Measurements from ENCODE around the gene LAMA4. TPM values are rescaled to one million over a fixed set of nuclear protein-coding genes. Genes with fewer than 3 reads are reported as not detected.

LAMA4 gene
- total RNA-seq, 1 experiment from 2014 or later: not detected

DNA sequence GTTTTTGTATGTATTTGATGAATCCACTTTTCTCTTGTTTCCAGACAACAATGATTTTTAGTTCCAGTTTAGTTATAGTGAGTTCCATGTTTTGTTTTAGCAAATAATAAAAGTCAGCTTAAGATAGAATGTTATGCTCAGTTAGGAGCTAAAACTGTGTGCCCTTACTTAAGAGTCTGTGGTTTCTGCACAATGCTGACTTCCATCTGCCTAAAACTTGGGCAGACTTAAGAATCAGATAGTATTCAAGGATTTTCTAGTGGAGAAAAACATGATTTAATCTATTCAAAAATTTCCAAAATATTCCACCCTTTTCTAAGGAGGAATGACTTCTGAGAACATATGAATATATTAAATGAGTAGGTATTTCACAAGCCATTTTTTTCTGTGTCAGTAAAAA, 32.8 kb downstream of the LAMA4 start:
- intact Hi-C loops (cut with micrococcal nuclease; ENCODE audit: unreplicated experiment): no loop called here
- no peaks in the 10 kb centered on the region for H3K36me3 Mint-ChIP-seq (ENCODE audit: insufficient read depth, unreplicated experiment)
- Histone ChIP-seq H3K9me3 (no peaks in the 10 kb centered on the region), H3K27me3 (replicated peaks; ENCODE audit: control insufficient read depth, insufficient read depth, low read length) (no peaks in the 10 kb centered on the region), H3K36me3 (ENCODE audit: control insufficient read depth, insufficient read depth, low read length) (no peaks in the 10 kb centered on the region), H3K4me3 (ENCODE audit: low read depth, low read length) (no peak overlapping the region), H3K4me1 (peaks cover 5% of the 10 kb centered on the region; the same call in 1 of the 2 replicates)
- H3K4me1 Mint-ChIP-seq (ENCODE audit: low read depth, unreplicated experiment): peaks cover 7% of the 10 kb centered on the region
- no peak overlapping the region for H3K4me3 Mint-ChIP-seq (ENCODE audit: unreplicated experiment)
- TF ChIP-seq, protein P1, sequence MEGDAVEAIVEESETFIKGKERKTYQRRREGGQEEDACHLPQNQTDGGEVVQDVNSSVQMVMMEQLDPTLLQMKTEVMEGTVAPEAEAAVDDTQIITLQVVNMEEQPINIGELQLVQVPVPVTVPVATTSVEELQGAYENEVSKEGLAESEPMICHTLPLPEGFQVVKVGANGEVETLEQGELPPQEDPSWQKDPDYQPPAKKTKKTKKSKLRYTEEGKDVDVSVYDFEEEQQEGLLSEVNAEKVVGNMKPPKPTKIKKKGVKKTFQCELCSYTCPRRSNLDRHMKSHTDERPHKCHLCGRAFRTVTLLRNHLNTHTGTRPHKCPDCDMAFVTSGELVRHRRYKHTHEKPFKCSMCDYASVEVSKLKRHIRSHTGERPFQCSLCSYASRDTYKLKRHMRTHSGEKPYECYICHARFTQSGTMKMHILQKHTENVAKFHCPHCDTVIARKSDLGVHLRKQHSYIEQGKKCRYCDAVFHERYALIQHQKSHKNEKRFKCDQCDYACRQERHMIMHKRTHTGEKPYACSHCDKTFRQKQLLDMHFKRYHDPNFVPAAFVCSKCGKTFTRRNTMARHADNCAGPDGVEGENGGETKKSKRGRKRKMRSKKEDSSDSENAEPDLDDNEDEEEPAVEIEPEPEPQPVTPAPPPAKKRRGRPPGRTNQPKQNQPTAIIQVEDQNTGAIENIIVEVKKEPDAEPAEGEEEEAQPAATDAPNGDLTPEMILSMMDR (IDR thresholded peaks at IDR 0.05; ENCODE audit: insufficient read depth in 1 of 2, low read depth in 1 of 2, low read length in 1 of 2, severe bottlenecking in 1 of 2, unreplicated experiment in 1 of 2): no peak
- BruUV-seq (replicated peaks): no TSS peak
- H3K27ac Mint-ChIP-seq (ENCODE audit: unreplicated experiment): no peak overlapping the region
- peaks cover 8% of the 10 kb centered on the region for H3K27me3 Mint-ChIP-seq (ENCODE audit: insufficient read depth, unreplicated experiment)
- POLR2A ChIA-PET: no interaction called here
- DNase-seq: no peak
- H3K9me3 Mint-ChIP-seq (ENCODE audit: unreplicated experiment): no peaks in the 10 kb centered on the region
- CTCF ChIA-PET: no interaction called here

DNA sequence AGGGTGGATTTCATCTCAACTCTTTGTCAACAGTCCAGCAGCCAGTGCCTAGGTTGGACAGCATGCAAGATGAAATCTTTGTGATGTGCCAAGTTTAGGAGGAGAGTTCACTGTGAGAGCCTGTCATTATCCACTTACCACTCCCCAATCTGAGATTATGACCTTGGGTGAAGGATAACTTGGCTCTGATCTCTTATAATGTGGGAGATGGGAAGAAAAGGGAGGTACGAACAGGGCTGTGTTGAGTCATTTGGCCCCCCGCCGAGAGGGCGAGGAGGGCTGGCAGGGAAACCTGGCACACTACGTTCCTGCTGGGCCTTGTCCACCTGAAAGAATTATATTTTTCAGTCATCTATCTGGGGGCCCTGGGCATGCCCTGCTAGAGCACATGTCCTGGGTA, 35.8 kb downstream of the LAMA4 start:
- H3K9me3 Mint-ChIP-seq (ENCODE audit: unreplicated experiment): no peaks in the 10 kb centered on the region
- BruUV-seq (replicated peaks): no TSS peak
- H3K27ac Mint-ChIP-seq (ENCODE audit: unreplicated experiment): no peak overlapping the region
- TF ChIP-seq, protein P1 (IDR thresholded peaks at IDR 0.05; ENCODE audit: insufficient read depth in 1 of 2, low read depth in 1 of 2, low read length in 1 of 2, severe bottlenecking in 1 of 2, unreplicated experiment in 1 of 2): no peak
- no peak overlapping the region for H3K4me3 ChIP-seq (ENCODE audit: low read depth, low read length)
- POLR2A ChIA-PET: no interaction called here
- H3K4me1 Mint-ChIP-seq (ENCODE audit: low read depth, unreplicated experiment): peaks cover 7% of the 10 kb centered on the region
- H3K36me3 Mint-ChIP-seq (ENCODE audit: insufficient read depth, unreplicated experiment): no peaks in the 10 kb centered on the region
- intact Hi-C loops (cut with micrococcal nuclease; ENCODE audit: unreplicated experiment): no loop called here
- no peak overlapping the region for H3K4me3 Mint-ChIP-seq (ENCODE audit: unreplicated experiment)
- no peak for DNase-seq
- no peaks in the 10 kb centered on the region for H3K27me3 Mint-ChIP-seq (ENCODE audit: insufficient read depth, unreplicated experiment)
- no peaks in the 10 kb centered on the region for H3K9me3 ChIP-seq
- CTCF ChIA-PET: no interaction called here
- no peaks in the 10 kb centered on the region for H3K27me3 ChIP-seq (replicated peaks; ENCODE audit: control insufficient read depth, insufficient read depth, low read length)
- no peaks in the 10 kb centered on the region for H3K36me3 ChIP-seq (ENCODE audit: control insufficient read depth, insufficient read depth, low read length)
- H3K4me1 ChIP-seq: peaks cover 9% of the 10 kb centered on the region

DNA sequence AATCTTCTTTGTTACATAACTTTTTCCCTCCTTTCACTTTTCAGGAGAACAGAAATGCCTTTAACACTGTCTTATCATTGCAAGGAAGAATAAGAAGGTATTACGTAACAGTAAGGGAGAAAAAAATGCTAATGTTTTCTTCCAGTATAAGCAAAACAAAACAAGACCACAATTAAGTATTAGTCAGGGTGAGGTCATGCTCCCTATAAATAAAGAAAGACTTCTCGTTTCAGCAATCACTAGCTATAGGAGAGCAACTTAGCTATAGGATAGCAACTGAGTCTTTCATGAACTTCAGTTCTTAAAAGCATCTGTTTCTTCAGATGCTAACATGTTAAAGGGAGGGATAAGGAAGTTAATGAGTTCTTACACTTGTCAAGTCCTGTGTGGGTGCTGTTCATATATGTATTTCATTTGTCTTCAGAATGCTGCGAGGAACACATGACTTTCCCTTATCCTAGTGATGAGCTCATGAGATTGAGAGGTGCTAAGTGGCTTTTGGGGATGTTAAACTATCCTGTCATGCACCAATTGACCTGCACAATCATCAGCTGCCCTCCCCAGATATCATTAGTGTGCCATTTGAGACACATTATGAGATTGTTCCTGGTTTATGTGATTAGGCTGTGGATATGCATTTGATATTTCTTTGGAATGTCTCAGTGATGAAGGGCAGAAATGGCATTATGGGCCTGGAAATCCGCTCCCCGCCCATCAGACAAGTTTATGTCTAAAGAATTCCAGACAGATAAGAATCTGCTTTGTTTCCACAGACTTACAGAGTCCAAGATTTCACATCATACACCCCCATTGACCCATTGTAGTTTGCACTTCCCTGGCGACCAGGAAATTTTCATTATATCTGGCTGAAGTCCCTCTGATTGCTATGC, 37.5 kb downstream of the LAMA4 start:
- Histone ChIP-seq H3K36me3 (ENCODE audit: control insufficient read depth, insufficient read depth, low read length) (no peaks in the 10 kb centered on the region), H3K4me3 (ENCODE audit: low read depth, low read length) (no peak overlapping the region), H3K9me3 (no peaks in the 10 kb centered on the region), H3K27me3 (replicated peaks; ENCODE audit: control insufficient read depth, insufficient read depth, low read length) (no peaks in the 10 kb centered on the region), H3K4me1 (peaks cover 9% of the 10 kb centered on the region)
- no peaks in the 10 kb centered on the region for H3K9me3 Mint-ChIP-seq (ENCODE audit: unreplicated experiment)
- POLR2A ChIA-PET: no interaction called here
- TF ChIP-seq, protein P1 (IDR thresholded peaks at IDR 0.05; ENCODE audit: insufficient read depth in 1 of 2, low read depth in 1 of 2, low read length in 1 of 2, severe bottlenecking in 1 of 2, unreplicated experiment in 1 of 2): no peak
- H3K4me1 Mint-ChIP-seq (ENCODE audit: low read depth, unreplicated experiment): peaks cover 7% of the 10 kb centered on the region
- no peak for DNase-seq
- intact Hi-C loops (cut with micrococcal nuclease; ENCODE audit: unreplicated experiment): no loop called here
- H3K27ac Mint-ChIP-seq (ENCODE audit: unreplicated experiment): no peak overlapping the region
- no peaks in the 10 kb centered on the region for H3K36me3 Mint-ChIP-seq (ENCODE audit: insufficient read depth, unreplicated experiment)
- H3K4me3 Mint-ChIP-seq (ENCODE audit: unreplicated experiment): no peak overlapping the region
- CTCF ChIA-PET: no interaction called here
- no TSS peak for BruUV-seq (replicated peaks)
- peaks cover under 1% of the 10 kb centered on the region for H3K27me3 Mint-ChIP-seq (ENCODE audit: insufficient read depth, unreplicated experiment)

All from Caco-2 (cell line).